Dedifferentiated amniotic fluid mesenchymal stem cell (primary cell): ENCODE results near the gene CHN2.

ENCODE experiments used
- DNase-seq: peaks from one replicate; pipeline ENCODE4 v3.0.0-alpha.2; 2016; ENCODE audit errors: extremely low spot score

Gene CHN2

DNA sequence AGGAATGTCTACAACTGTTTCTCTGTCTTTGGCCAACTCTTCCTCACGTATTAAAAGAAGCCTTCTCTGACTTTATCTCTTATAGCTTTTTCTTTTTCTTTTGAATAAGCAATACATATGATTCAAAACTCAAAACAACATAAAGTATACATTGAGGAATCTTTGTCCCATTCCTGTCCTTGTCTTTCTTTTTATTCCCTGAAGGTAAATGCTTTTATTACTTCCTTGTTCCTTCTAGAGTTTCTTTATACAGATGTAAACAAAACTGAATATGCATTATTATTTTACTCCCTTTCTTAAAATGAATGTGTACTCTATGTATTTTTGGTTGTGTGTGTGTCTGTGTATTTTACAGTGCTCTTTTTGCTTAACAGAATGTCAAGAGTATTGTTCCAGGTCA lies 170.1 kb downstream of the CHN2 start:
- DNase-seq: no peak

DNA sequence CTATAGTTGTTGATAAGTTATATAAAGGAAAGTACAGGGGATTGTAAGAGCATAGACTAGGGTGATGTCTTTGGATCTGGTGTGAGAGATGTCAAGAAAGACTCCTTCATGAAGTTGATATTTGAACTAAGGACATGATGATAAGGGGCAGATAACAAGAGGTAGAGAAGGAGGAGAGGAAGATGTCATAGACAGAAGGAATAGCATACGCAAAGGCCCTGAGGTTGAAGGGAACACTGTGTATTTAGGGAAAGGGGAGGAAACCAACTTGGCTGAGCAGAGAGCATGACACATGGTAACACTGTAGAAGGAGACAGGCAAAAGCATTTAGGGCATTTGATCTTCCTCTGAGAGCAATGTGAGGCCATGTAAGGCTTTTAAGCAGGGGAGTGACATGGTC lies 170.8 kb downstream of the CHN2 start:
- no peak for DNase-seq

DNA sequence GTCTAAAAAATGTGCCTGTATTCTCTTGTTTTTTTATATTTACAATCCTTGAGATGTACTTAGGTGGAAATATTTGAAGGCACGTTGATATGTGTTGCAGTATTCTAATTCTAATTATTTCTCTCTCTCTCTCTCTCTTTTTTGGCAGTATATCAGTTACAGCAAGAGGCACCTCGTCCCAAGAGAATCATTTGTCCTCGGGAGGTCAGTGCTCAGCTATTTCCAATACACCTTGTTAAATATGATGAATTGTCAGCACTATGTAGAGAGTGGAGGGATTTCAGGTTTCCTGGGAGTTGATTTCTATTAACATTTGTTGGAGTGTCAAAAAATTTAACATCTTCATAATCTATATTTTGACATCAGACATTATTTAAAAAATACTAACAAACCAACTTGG lies 173.2 kb downstream of the CHN2 start:
- DNase-seq: no peak

DNA sequence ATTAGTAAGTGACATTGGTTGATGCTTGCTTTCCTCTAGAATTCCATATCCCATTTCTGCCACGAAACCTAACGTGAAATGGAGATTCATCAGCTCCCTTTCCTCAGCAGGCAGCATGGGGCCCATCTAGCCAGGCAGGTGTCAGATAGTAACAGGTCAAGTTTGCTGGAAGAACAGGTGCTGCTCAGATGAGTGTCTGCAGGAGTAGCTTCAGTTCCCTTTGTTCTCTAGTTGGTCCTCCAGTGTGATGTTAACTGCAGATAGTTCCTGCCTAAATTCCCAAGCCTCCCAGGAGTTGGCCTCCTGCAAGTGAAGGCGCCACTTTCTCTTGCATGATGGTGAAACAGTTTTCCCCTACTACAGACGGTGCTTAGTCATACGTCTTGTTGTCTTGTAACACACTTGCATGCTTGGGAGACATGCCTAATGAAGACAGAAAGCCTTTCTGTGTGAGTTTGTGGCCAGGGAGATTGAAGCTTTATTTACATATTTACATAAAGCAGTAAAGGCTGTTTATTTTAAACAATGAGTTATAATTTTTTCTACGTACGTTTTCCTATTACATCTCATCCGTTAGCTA lies 175.4 kb downstream of the CHN2 start:
- no peak for DNase-seq

DNA sequence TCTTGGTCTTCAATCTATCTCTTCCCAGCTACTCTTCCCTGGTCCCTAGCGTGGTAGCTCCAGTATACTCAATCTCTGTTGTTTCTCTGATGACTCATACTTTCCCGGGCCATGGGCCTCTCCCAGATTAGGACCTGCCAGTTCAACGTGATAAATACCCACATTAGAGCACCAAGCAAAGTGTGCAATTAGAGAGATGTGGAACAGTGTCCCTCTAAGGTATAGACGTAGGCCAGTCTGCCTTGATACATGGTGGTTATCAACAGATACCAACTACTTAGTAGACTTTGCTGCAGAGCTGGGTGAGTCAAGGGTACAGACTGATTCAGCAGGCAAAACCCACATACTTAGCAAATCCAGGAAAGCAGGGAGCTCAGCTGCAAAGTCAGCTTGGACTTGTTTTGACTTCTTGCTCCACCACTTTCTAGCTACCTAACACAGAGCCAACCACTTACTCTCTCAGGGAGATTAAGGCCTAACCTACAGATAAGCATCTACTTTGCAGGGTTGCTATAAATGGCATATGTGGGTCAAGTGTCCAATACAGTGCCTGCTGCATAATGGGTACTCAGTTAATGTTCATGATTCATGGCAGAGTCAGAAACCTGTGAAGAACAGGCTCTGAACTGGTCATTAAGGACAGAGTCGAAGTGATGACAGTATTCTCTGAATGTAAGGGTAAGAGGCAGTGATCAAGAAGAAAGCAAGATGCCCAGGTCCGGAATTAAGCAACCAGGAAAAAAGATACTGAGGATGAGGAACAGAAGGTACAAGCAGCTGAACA lies 176.1 kb downstream of the CHN2 start:
- no peak for DNase-seq

DNA sequence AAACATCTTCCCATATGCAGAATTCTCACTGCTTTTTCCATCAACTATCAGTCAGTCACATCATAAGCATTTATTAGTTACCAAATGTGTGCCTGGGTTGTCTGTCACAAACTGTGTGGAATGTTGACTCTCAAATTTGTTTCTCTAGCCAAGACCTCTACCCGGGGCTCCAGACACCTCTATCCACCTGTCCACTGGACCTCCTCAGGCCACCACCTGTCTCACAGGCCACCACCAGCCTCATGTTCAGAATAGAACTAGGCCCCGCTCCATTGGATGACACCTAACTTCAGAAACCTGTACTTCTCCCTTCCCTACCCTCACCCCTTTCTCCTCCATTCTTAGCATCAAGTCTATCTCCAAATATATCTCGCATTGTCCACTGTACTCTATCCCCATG lies 176.9 kb downstream of the CHN2 start:
- DNase-seq: no peak

DNA sequence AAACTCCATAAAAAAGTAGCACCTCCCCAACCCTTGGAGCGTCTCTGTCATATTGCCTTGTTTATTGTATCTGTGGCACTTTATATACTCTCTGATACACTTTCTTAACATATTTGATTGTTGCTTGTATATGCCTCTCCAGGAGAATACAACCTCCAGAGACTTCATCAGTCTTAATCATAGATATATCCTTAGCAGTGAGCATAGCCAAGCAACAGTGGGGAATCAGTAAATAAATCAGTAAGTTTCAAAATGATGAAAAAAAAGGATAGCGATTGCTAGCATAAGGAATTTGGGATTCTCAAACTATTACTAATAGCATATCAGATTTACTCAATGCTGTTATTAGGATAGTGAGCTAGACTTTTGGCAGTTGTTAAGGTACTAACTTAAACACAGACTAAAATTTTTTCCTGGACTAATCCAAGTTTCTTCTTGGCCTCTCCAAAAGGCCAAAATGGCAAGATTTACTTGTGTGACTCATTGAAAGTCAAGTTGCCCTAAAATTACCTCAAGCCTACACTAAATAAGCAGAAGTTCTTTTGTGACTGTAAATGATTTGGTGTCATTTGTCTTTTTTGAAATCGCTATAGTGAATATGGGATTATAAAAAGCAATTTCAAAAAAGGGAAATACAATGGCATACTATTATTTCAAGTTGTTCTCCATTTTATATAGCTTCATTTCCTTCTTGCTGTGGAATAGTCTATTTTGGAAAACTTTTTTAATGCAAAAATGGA lies 177.9 kb downstream of the CHN2 start:
- no peak for DNase-seq

DNA sequence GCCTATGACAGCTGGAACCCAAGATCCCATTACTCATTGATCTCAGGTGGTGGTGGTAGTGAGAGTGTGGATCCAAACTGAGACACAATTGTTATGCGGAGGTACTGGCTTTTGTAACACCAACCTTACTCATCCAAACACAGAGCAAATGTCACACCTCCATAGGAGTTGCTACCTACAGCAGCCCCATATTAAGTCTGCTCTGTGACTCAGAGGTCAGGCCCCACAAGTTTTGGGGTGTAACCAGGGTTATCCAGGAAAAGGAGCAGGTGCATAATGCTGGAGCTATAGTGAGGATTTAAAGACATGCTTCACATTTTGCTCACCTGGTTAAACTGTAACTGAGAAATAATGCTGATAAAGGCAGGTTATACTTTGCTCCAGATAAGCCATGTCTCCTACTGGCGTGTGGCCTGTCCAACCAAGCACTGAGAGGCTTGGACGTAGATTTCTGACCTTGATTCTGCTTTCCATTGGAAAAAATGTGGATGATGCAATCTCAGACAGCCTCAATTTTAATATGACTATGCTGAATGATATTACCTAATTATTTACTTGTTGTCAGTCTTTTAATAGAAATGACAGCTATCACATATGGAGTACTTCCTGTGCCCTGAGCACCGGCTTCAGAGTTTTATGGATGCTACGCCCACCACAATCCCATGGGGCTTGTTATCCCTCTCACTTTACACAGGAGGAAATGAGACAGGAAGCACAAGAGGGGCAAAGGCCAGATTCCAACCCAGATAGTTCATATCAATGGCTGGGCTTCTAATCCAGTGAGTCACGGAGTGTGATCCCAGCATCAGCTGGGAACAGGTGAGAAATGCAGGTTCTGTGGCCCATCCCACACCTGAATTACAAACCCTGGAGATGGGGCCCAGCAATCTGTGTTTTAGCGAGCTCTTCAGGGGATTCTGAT lies 181.3 kb downstream of the CHN2 start:
- no peak for DNase-seq

DNA sequence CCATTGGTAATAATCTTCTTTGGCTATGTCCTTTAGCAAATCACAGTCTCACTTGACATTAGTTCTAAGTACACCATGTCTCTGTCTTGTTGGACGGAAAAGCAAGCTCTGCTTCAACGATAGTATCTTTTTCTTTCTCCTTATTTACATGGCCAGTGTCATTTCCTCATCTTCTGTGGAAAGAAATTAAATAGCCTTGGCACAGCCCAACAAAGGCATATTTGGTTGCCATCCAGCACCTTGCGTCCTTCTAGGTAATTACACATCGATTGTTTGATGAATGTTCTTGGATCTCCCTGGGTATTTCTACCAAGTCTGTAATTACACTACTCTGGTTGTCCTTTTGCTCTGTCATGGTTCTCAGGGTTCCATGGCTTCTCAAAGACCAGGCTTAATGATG lies 183.1 kb downstream of the CHN2 start:
- DNase-seq: no peak

DNA sequence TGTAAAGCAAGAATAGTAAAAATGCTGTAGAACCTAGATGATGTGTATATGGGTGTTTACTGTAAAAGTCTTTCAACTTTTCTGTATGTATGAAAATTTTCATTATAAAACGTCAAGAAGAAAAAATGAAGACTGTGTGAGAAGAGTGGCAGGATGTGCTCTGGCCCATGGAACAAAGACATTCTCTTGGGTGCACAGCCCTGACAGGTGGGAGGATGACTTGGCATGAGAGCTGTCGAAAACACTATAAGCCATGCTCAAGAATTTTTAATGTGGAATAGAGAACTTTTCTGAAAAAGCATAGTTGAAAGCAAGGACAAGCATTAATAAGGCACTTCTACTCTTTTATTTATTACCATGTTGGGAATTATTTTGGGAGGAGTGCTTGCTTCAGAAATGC lies 185.0 kb downstream of the CHN2 start:
- DNase-seq: no peak

DNA sequence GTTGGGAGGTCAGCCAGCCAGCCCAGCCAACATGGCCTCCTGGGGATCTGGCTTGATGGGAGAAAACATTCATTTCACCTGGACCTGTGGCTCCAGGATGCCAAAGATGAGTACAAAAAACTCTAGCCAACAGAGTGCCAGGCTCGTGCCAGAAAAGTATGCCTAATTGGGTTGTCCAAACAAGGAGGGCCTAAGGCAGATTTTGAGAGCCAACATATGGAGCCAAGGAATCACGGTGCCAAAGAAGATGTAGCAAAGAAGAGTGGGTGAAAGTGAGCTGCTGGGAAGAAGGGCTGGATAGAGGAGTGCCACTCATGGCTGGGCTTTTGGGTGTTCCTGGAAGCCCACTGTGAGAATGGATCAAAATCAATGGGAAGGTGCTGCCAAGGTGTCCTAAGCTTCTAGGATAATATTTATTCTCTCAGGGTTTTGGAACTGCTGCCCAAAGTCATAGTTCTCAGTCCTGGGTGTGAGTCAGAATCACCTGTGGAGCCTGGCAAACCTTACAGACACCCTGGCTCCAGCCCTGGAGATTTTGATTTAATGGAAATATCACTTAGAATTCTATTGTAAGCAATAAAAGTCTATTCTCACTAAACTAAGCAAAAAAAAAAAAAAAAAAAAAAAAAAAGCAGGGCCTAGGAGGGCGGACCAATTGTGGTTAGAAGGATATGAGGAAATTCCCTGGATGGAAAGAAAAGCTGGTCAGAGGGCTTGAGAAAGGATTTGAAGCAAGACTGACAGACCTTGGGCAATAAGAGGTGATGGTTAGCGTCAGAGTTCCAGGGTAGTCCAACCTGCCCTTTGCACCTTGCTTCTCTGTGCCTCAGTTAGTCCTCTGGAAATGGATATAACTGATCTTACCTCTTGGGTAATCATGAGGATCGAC lies 186.9 kb downstream of the CHN2 start:
- no peak for DNase-seq

DNA sequence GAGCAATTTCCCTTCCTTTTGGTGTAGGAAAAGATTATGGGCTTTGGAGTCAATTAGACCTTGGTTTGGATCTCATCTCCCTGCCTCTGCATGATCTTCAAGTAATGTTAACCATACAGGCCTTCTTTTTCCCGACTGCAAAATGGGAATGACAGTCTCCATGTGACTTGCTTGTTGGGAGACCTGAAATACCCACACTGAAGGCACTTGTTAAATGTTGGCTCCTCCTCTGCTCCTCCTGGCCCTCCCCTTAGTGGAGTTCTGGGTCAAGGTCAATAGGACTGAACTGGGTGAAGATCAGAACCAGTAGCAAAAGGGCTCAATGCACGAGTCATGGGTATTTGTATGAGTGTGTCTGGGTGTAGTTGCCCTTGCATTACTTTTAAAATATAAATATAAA lies 189.7 kb downstream of the CHN2 start:
- DNase-seq: no peak

DNA sequence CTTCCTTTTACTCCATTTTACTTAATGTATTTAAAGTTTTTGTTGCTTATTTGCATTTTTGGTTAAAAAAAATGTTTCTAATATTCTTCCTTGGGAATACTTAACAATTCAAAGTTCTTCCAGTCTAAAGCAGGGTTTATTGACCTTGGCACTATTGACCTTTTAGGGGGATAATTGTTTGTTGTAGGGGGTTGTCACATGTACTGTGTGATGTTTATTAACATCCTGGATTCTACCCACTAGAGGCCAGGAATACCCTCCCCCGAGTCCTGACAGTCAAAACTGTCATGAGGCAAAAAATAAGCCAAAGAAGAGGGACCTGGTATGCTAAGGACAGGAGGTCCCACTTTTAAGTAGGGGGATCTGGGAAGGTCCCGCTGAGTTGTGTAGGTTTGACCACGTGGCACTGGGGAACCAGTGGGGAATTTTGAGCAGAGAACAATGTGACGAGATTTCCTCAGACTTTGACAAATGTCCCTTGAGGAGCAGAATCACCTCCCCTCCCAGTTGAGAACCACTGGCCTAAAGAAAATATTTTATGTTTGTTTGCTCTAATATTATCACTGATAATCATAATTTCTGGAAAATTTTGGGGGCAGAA lies 190.7 kb downstream of the CHN2 start:
- no peak for DNase-seq

DNA sequence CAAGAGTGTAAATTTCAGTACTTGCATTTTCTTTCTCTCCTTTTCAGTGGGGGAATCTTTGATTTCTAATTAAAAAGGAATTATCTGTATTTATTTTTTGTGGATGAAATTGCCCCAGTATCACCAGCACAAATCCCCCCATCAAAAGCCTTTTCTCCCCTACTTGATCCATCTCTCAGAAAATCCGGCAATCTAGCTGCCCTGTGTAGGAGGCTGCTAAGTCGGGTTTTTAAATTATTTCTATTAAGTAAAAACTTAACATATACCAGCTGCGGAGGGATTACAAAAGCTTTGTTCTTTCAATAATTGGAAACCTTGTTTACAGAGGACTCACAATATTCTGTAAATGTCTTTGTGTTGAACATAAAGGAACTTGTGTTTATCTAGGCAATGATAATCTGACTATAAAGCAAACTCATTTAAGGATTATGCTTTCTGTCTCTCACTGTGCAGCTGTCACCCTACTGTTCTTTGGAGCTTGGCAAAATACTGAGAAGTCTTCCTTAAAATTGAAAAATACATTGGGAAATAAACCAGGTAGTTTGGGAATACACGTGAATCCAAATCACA lies 191.7 kb downstream of the CHN2 start:
- no peak for DNase-seq

DNA sequence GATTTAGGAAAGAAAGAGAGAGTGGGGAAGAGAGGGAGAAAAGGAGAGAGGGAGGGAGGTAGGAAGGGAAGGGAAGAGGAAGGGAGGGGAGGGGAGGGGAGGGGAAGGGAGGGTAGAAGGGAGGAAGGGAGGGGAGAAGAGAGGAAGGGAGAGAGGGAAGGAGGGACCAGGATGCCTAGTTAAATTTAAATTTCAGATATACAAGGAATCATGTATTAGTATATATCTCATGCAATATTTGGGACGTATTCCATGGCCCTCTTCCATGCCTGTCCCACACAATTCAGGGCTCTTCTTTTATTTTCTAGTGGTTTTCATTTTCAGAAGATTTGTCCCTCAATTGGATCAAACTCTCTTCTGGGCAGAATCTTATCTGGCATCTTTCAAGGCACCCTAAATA lies 196.7 kb downstream of the CHN2 start:
- no peak for DNase-seq

DNA sequence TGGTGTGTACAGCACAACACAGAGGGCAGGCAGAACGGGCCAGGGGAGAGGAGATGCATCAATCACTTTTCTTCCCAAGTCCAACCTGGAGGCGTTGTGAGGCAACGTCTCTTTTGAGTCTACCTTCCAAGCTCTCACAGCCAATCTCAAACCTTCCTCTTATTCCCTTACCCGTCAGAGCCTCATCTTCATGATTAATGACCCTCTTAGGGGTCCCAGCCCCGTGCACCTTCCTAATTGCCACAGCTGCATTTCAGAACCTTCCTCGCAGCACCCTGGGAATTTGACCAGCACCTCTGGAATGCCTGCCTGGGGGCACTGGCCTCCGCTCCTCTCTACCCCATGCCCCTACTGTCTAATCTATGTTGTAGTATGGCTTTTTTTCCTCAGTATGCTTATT lies 199.7 kb downstream of the CHN2 start:
- no peak for DNase-seq

DNA sequence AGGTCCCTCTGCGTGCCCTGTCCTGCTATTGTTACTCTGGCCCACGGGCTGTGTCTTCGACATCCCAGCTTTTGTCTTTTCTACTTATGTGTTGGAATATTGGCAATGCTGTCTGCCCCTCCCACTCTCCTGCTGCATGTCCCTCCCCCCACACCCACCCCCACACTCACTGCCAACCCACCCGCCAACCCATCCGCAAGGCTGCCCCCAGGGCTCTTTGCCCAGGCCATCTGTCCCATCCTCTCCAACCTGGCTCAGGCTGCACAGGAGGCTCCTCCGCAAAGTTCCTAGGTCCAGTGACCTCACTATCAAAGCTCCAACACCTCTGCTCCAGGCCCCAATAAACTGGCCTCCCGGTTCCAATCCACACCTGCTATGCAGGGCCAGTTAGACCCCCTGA lies 202.0 kb downstream of the CHN2 start:
- no peak for DNase-seq

DNA sequence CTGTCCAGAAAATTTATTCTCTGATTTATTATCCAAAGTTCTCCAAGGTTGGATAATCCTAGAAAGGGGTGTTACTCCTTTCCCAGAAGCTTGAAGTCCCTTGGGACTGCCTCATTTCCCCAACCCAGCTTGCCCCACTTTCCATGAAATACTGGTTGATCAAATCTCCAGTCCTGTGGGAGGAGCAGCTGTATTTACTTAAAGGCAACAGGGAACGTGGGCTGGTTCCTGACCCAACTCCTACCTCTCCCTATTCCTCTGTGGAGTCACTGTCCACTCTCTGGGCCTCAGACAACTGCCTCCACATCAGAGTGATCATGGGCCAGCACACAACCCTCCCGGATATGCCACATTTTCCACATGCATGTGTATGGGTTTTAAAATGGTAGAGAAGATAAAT lies 202.8 kb downstream of the CHN2 start:
- DNase-seq: no peak

DNA sequence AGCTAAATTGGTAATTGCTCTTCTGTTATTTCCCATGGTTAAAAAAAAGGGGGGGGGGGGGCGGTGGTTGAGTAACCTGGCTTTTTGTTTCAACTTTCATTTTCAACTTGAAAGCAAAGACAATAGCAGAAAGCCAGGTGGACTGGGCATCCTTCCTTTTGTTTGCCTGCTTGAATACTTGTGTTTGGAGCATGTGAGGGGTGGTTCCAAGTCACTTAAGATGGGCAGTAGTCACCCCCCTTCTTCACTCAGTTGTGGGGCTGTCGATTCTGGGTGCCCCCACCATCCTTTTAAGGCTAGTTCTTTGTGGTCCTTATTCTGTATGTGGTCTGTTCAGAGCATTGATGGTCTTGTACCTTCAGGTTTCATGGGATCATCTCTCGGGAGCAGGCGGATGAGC lies 203.4 kb downstream of the CHN2 start:
- no peak for DNase-seq

DNA sequence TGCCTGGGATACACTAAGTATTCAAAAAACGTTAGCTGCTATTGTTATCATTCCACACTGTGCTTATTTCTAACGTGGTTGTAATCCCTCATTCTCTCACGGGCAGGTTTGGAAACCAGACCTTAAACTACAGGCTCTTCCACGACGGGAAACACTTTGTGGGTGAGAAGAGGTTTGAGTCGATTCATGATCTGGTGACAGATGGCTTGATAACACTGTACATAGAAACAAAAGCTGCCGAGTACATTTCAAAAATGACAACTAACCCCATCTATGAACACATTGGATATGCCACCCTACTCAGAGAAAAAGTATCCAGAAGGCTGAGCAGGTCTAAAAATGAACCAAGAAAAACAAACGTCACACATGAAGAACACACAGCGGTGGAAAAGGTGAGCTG lies 205.9 kb downstream of the CHN2 start:
- no peak for DNase-seq
